ENCODE results near the gene NELFCD.

GRCh38 chr20:59033093-59033492, 52.0 kb downstream of the NELFCD start:
- TF ChIP-seq PPARD (CRISPR knock-in tag; IDR thresholded peaks at IDR 0.05) (no peak), SAP30 (IDR thresholded peaks at IDR 0.05; ENCODE audit: borderline replicate concordance, insufficient read depth, low read depth, low read length, poor library complexity, severe bottlenecking) (no peak), CC2D1A (IDR thresholded peaks at IDR 0.05) (no peak), STAT6 (CRISPR knock-in tag; IDR thresholded peaks at IDR 0.05) (no peak), TFAP4 (CRISPR knock-in tag; IDR thresholded peaks at IDR 0.05; ENCODE audit: borderline replicate concordance) (no peak), EZH2 (IDR thresholded peaks at IDR 0.05; ENCODE audit: borderline replicate concordance, low read depth, low read length) (no peak), CTCF (IDR thresholded peaks at IDR 0.05 in 2 of 3, conservative IDR thresholded peaks at IDR 0.05 in 1 of 3; ENCODE audit: insufficient read depth in 2 of 3, low read depth in 1 of 3, low read length in 3 of 3) (no peak), HDAC6 (IDR thresholded peaks at IDR 0.05; ENCODE audit: low read depth, low read length) (no peak)
